ENCODE measurements around the gene LINGO4. TPM values are rescaled to one million over a fixed set of nuclear protein-coding genes. Genes with fewer than 3 reads are reported as not detected.

The LINGO4 gene
- total RNA-seq, 2 experiments from 2014 or later: 0.33 to 0.39 TPM

GRCh38 chr1:151833172-151833900 lies 28.1 kb upstream of the LINGO4 start:
- H3K4me3 Mint-ChIP-seq: peak overlapping the region; percentile 13
- intact Hi-C loops (cut with micrococcal nuclease): loop anchor here (5.0 kb wide), 1 partner anchor 486 kb away; the partner anchor contains the start of gene RFX5

GRCh38 chr1:151832318-151832980 lies 27.2 kb upstream of the LINGO4 start:
- Mint-ChIP-seq H3K4me3 (no peak overlapping the region), H3K27ac (peak overlapping the region; percentile 12), H3K9me3 (no peaks in the 10 kb centered on the region), H3K36me3 (no peaks in the 10 kb centered on the region), H3K27me3 (no peaks in the 10 kb centered on the region), H3K4me1 (ENCODE audit: low read depth) (peaks cover 87% of the 10 kb centered on the region)
- ChIA-PET POLR2A (interaction anchor here (1.8 kb wide), 1 partner anchor 16 kb away, joined by 4 read pairs; no protein-coding TSS in a partner anchor), CTCF (interaction anchor here (0.6 to 1.0 kb wide), 3 partner anchors 13 to 240 kb away, joined by 3 read pairs; no protein-coding TSS in a partner anchor)
- DNase-seq: no peak
- intact Hi-C loops (cut with micrococcal nuclease): loop anchor here (5.0 kb wide), 1 partner anchor 485 kb away; the partner anchor contains the start of gene RFX5

More at GRCh38 chr1:151833172-151833900, 28.1 kb upstream of the LINGO4 start:
- DNase-seq: no peak
- Mint-ChIP-seq H3K4me1 (ENCODE audit: low read depth) (peaks cover 82% of the 10 kb centered on the region), H3K27me3 (no peaks in the 10 kb centered on the region), H3K9me3 (no peaks in the 10 kb centered on the region), H3K36me3 (no peaks in the 10 kb centered on the region), H3K27ac (peak overlapping the region; percentile 14)
- ChIA-PET POLR2A (interaction anchor here (1.8 kb wide), 1 partner anchor 15 kb away, joined by 4 read pairs; no protein-coding TSS in a partner anchor), CTCF (interaction anchor here (0.6 to 1.0 kb wide), 3 partner anchors 12 to 240 kb away, joined by 3 read pairs; no protein-coding TSS in a partner anchor)

- POLR2A ChIA-PET: no interaction called here
- intact Hi-C loops (cut with micrococcal nuclease): loop anchor here (2.0 to 5.0 kb wide), 2 partner anchors 219 to 484 kb away; partner anchors contain the start of genes RFX5 and SNX27
- CTCF ChIA-PET: interaction anchor here (1.9 kb wide), 1 partner anchor 42 kb away, joined by 8 read pairs; the partner anchor contains the start of gene TDRKH
- peaks cover 78% of the 10 kb centered on the region for H3K4me1 Mint-ChIP-seq (ENCODE audit: low read depth)
- H3K36me3 Mint-ChIP-seq: no peaks in the 10 kb centered on the region
- H3K27me3 Mint-ChIP-seq: no peaks in the 10 kb centered on the region
- peak within 1 kb of the TSS; percentile 77 for H3K27ac Mint-ChIP-seq
- H3K4me3 Mint-ChIP-seq: peak within 1 kb of the TSS; percentile 48
- DNase-seq: no peak
- H3K9me3 Mint-ChIP-seq: no peaks in the 10 kb centered on the region
Observed at GRCh38 chr1:151831605-151832004, 26.4 kb upstream of the LINGO4 start, which contains the start of gene RORC. TSS of gene RORC (minus strand) at chr1:151831802. CDS start at chr1:151831764, 38 bp downstream.

- intact Hi-C loops (cut with micrococcal nuclease): loop anchor here (2.0 to 5.0 kb wide), 2 partner anchors 218 to 484 kb away; partner anchors contain the start of genes RFX5 and SNX27
- H3K4me1 Mint-ChIP-seq (ENCODE audit: low read depth): peaks cover 78% of the 10 kb centered on the region
- ChIA-PET CTCF (interaction anchor here (1.2 to 1.9 kb wide), 3 partner anchors 8 to 68 kb away, joined by 5 to 8 read pairs (median 6); partner anchors contain the start of genes C2CD4D, MRPL9 and TDRKH), POLR2A (interaction anchor here (2.2 kb wide), 1 partner anchor 8 kb away, joined by 5 read pairs; the partner anchor contains the start of gene C2CD4D)
- H3K27me3 Mint-ChIP-seq: no peaks in the 10 kb centered on the region
- DNase-seq: no peak
- H3K4me3 Mint-ChIP-seq: peak overlapping the region; percentile 48
- no peaks in the 10 kb centered on the region for H3K9me3 Mint-ChIP-seq
- peak overlapping the region; percentile 77 for H3K27ac Mint-ChIP-seq
- H3K36me3 Mint-ChIP-seq: no peaks in the 10 kb centered on the region
Observed at GRCh38 chr1:151831256-151831591, 26.0 kb upstream of the LINGO4 start.

GRCh38 chr1:151830055-151830454 lies 24.8 kb upstream of the LINGO4 start:
- ChIA-PET CTCF (interaction anchor here (0.7 to 1.9 kb wide), 9 partner anchors 8 to 237 kb away, joined by 3 to 8 read pairs (median 5); partner anchors contain the start of genes C2CD4D, MRPL9 and TDRKH), POLR2A (interaction anchor here (2.2 to 3.0 kb wide), 3 partner anchors 9 to 40 kb away, joined by 5 to 16 read pairs (median 9); partner anchors contain the start of genes C2CD4D and TDRKH)
- Mint-ChIP-seq H3K27me3 (no peaks in the 10 kb centered on the region), H3K9me3 (no peaks in the 10 kb centered on the region), H3K27ac (peak overlapping the region; percentile 86), H3K36me3 (no peaks in the 10 kb centered on the region), H3K4me1 (ENCODE audit: low read depth) (peaks cover 78% of the 10 kb centered on the region), H3K4me3 (peak overlapping the region; percentile 22)
- DNase-seq: no peak
- intact Hi-C loops (cut with micrococcal nuclease): loop anchor here (2.0 to 5.0 kb wide), 2 partner anchors 217 to 483 kb away; partner anchors contain the start of genes RFX5 and SNX27

- H3K4me1 Mint-ChIP-seq (ENCODE audit: low read depth): peaks cover 72% of the 10 kb centered on the region
- no peaks in the 10 kb centered on the region for H3K27me3 Mint-ChIP-seq
- peak; percentile 63 for DNase-seq
- intact Hi-C loops (cut with micrococcal nuclease): loop anchor here (1.0 to 5.0 kb wide), 5 partner anchors 8 to 482 kb away; partner anchors contain the start of genes RFX5, SNX27 and TDRKH
- no peaks in the 10 kb centered on the region for H3K36me3 Mint-ChIP-seq
- ChIA-PET CTCF (interaction anchor here (0.9 to 1.4 kb wide), 5 partner anchors 7 to 237 kb away, joined by 3 to 5 read pairs (median 4); partner anchors contain the start of gene MRPL9), POLR2A (interaction anchor here (1.1 to 3.0 kb wide), 5 partner anchors 9 to 66 kb away, joined by 3 to 16 read pairs (median 6); partner anchors contain the start of genes C2CD4D, MRPL9 and TDRKH)
- peak overlapping the region; percentile 22 for H3K4me3 Mint-ChIP-seq
- H3K27ac Mint-ChIP-seq: peak overlapping the region; percentile 86
- no peaks in the 10 kb centered on the region for H3K9me3 Mint-ChIP-seq
Observed at GRCh38 chr1:151829352-151830046, 24.3 kb upstream of the LINGO4 start.

GRCh38 chr1:151828921-151829320 lies 23.7 kb upstream of the LINGO4 start:
- no peaks in the 10 kb centered on the region for H3K27me3 Mint-ChIP-seq
- H3K9me3 Mint-ChIP-seq: no peaks in the 10 kb centered on the region
- no peaks in the 10 kb centered on the region for H3K36me3 Mint-ChIP-seq
- H3K27ac Mint-ChIP-seq: peak overlapping the region; percentile 86
- no peak for DNase-seq
- H3K4me1 Mint-ChIP-seq (ENCODE audit: low read depth): peaks cover 66% of the 10 kb centered on the region
- intact Hi-C loops (cut with micrococcal nuclease): loop anchor here (1.0 to 5.0 kb wide), 3 partner anchors 8 to 113 kb away; partner anchors contain the start of gene TDRKH
- ChIA-PET CTCF (interaction anchor here (1.3 kb wide), 1 partner anchor 235 kb away, joined by 4 read pairs; no protein-coding TSS in a partner anchor), POLR2A (interaction anchor here (0.7 to 3.0 kb wide), 8 partner anchors 8 to 66 kb away, joined by 3 to 16 read pairs (median 6); partner anchors contain the start of genes C2CD4D, MRPL9 and TDRKH)
- H3K4me3 Mint-ChIP-seq: peak overlapping the region; percentile 22

GRCh38 chr1:151827853-151828252 lies 22.6 kb upstream of the LINGO4 start:
- POLR2A ChIA-PET: interaction anchor here (1.0 to 3.0 kb wide), 7 partner anchors 7 to 65 kb away, joined by 4 to 16 read pairs (median 6); partner anchors contain the start of genes C2CD4D, MRPL9 and TDRKH
- Mint-ChIP-seq H3K9me3 (no peaks in the 10 kb centered on the region), H3K36me3 (no peaks in the 10 kb centered on the region), H3K27me3 (no peaks in the 10 kb centered on the region), H3K27ac (peak overlapping the region; percentile 71), H3K4me3 (peak overlapping the region; percentile 55), H3K4me1 (ENCODE audit: low read depth) (peaks cover 62% of the 10 kb centered on the region)
- CTCF ChIA-PET: interaction anchor here (1.3 to 1.9 kb wide), 2 partner anchors 9 to 234 kb away, joined by 4 to 10 read pairs; no protein-coding TSS in a partner anchor
- peak; percentile 57 for DNase-seq
- intact Hi-C loops (cut with micrococcal nuclease): loop anchor here (2.0 to 5.0 kb wide), 2 partner anchors 37 to 114 kb away; partner anchors contain the start of gene TDRKH

GRCh38 chr1:151825751-151826660 lies 20.8 kb upstream of the LINGO4 start:
- Mint-ChIP-seq H3K36me3 (no peaks in the 10 kb centered on the region), H3K9me3 (no peaks in the 10 kb centered on the region), H3K4me1 (ENCODE audit: low read depth) (peaks cover 67% of the 10 kb centered on the region), H3K27ac (peak overlapping the region; percentile 78), H3K27me3 (no peaks in the 10 kb centered on the region), H3K4me3 (peak overlapping the region; percentile 68)
- intact Hi-C loops (cut with micrococcal nuclease): loop anchor here (5.0 kb wide), 1 partner anchor 116 kb away; no protein-coding TSS in a partner anchor
- DNase-seq: peak; percentile 63
- CTCF ChIA-PET: interaction anchor here (1.9 to 2.1 kb wide), 2 partner anchors 10 to 232 kb away, joined by 6 to 10 read pairs; no protein-coding TSS in a partner anchor
- POLR2A ChIA-PET: interaction anchor here (1.2 to 2.2 kb wide), 3 partner anchors 13 to 36 kb away, joined by 3 to 6 read pairs (median 4); partner anchors contain the start of gene C2CD4D
